Measurements from ENCODE around the gene PRLHR. TPM values are rescaled to one million over a fixed set of nuclear protein-coding genes. Genes with fewer than 3 reads are reported as not detected.

Gene PRLHR
- total and polyA plus RNA-seq, 2 of the 4 experiments (the other 2 are of a cell fraction): not detected

- BruUV-seq (replicated peaks): no TSS peak
- no CpG with 5 or more reads among the region's 5 CpGs for WGBS, 2 experiments (ENCODE audit: extremely low coverage in 2 of 2, insufficient read length in 1 of 2)
Observed at GRCh38 chr10:118624747-118625146, 29.3 kb upstream of the PRLHR start.

More at GRCh38 chr10:118624747-118625146, 29.3 kb upstream of the PRLHR start:
- H4K91ac ChIP-seq (ENCODE audit: insufficient read depth, low read depth, low read length): no peak overlapping the region
- H3K9me3 ChIP-seq (ENCODE audit: control insufficient read depth, insufficient read depth, low read length): no peaks in the 10 kb centered on the region
- in situ Hi-C loops (cut with MboI; ENCODE audit: low sequenced_read_pairs) (no loop called here), intact Hi-C loops (cut with micrococcal nuclease) (no loop called here), dilution Hi-C loops (cut with HindIII; ENCODE audit: low sequenced_read_pairs, unreplicated experiment) (no loop called here)
- no peak overlapping the region for H3K23ac ChIP-seq (ENCODE audit: low read depth, low read length)
- H2BK5ac ChIP-seq (ENCODE audit: low read depth, low read length, poor library complexity, severe bottlenecking): no peak overlapping the region
- H3K36me3 ChIP-seq (ENCODE audit: control insufficient read depth, insufficient read depth, low read length): no peaks in the 10 kb centered on the region
- no peak overlapping the region for H3K27ac ChIP-seq (ENCODE audit: insufficient read depth, low read length)
- H4K20me1 ChIP-seq (ENCODE audit: insufficient read depth, low read length): no peaks in the 10 kb centered on the region
- H2BK20ac ChIP-seq (ENCODE audit: low read depth, low read length): no peak overlapping the region
- TF ChIP-seq RCOR1 (IDR thresholded peaks at IDR 0.05; ENCODE audit: insufficient replicate concordance, low read length): no peak
- no peak for TF ChIP-seq RFX5 (IDR thresholded peaks at IDR 0.05; ENCODE audit: low read depth, low read length)
- no peak for TF ChIP-seq ELK1 (IDR thresholded peaks at IDR 0.05; ENCODE audit: borderline replicate concordance, low read depth, low read length)
- no peak for TF ChIP-seq CTCF (conservative IDR thresholded peaks at IDR 0.05; ENCODE audit: low read depth, low read length)
- TF ChIP-seq BHLHE40 (IDR thresholded peaks at IDR 0.05; ENCODE audit: low read depth, low read length): no peak
- TF ChIP-seq FOS (IDR thresholded peaks at IDR 0.05; ENCODE audit: low read depth, low read length): no peak
- no peak for TF ChIP-seq NFE2L2 (IDR thresholded peaks at IDR 0.05; ENCODE audit: low read depth, low read length)
- no peak for TF ChIP-seq MAFK (IDR thresholded peaks at IDR 0.05; ENCODE audit: low read depth, low read length)
- TF ChIP-seq SMC3 (IDR thresholded peaks at IDR 0.05; ENCODE audit: low read depth, low read length): no peak
- TF ChIP-seq CHD1 (IDR thresholded peaks at IDR 0.05; ENCODE audit: low read depth, low read length): no peak
- TF ChIP-seq MAZ (IDR thresholded peaks at IDR 0.05; ENCODE audit: borderline replicate concordance, low read depth, low read length): no peak
- TF ChIP-seq POLR2A (IDR thresholded peaks at IDR 0.05; ENCODE audit: low read depth, low read length): no peak
- TF ChIP-seq MXI1 (IDR thresholded peaks at IDR 0.05; ENCODE audit: borderline replicate concordance, low read depth, low read length): no peak
- no peak for TF ChIP-seq CEBPB (IDR thresholded peaks at IDR 0.05; ENCODE audit: low read depth, low read length)
- TF ChIP-seq, protein P1, sequence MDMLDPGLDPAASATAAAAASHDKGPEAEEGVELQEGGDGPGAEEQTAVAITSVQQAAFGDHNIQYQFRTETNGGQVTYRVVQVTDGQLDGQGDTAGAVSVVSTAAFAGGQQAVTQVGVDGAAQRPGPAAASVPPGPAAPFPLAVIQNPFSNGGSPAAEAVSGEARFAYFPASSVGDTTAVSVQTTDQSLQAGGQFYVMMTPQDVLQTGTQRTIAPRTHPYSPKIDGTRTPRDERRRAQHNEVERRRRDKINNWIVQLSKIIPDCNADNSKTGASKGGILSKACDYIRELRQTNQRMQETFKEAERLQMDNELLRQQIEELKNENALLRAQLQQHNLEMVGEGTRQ (IDR thresholded peaks at IDR 0.05; ENCODE audit: low read depth, low read length): no peak
- TF ChIP-seq RAD21 (IDR thresholded peaks at IDR 0.05; ENCODE audit: low read length): no peak
- no peak overlapping the region for H2AFZ ChIP-seq (replicated peaks; ENCODE audit: low read length, poor library complexity)
- H3K79me1 ChIP-seq (ENCODE audit: low read depth in 1 of 2, low read length in 2 of 2): no peaks in the 10 kb centered on the region
- no peak overlapping the region for H2AK5ac ChIP-seq (ENCODE audit: low read depth, low read length)
- no peak for DNase-seq
- H2BK120ac ChIP-seq (ENCODE audit: low read depth, low read length): no peak overlapping the region
- no peak overlapping the region for H2AK9ac ChIP-seq (replicated peaks; ENCODE audit: low read depth, low read length, poor library complexity)
- H3K4me2 ChIP-seq (ENCODE audit: low read depth, low read length): no peak overlapping the region
- H3K4ac ChIP-seq (ENCODE audit: low read depth, low read length): no peak overlapping the region
- H2BK15ac ChIP-seq (ENCODE audit: low read depth, low read length): no peak overlapping the region
- no peak overlapping the region for H4K8ac ChIP-seq (ENCODE audit: low read depth in 2 of 2, low read length in 2 of 2)
- POLR2A ChIA-PET (ENCODE audit: unreplicated experiment): no interaction called here
- H3K14ac ChIP-seq (replicated peaks; ENCODE audit: low read depth, low read length): no peak overlapping the region
- no peak for ATAC-seq (ENCODE audit: low read depth)
- no peak overlapping the region for H3K56ac ChIP-seq (ENCODE audit: extremely low read depth, insufficient read depth, low read length)
- H3K9me1 ChIP-seq (ENCODE audit: insufficient read depth, low read length): no peaks in the 10 kb centered on the region
- no peak overlapping the region for H3K4me3 ChIP-seq (ENCODE audit: insufficient read depth, low read depth, low read length)
- H3K27me3 ChIP-seq (ENCODE audit: control insufficient read depth, insufficient read depth, low read length): peaks cover 1% of the 10 kb centered on the region; the same call in 1 of the 2 replicates
- CTCF ChIA-PET: no interaction called here
- H3K4me1 ChIP-seq (ENCODE audit: control insufficient read depth, insufficient read depth, low read length): no peaks in the 10 kb centered on the region
- no peak overlapping the region for H4K5ac ChIP-seq (ENCODE audit: low read depth, low read length)
- H3K18ac ChIP-seq (ENCODE audit: low read depth, low read length): no peak overlapping the region
- no peak overlapping the region for H3K9ac ChIP-seq (ENCODE audit: low read depth, low read length)
